NCI-H1092 treated with DMSO at 0.1 percent for 48 hours (cell line): ENCODE measurements around the gene RNF112.
A peak's percentile ranks its signal among the peaks of the same experiment; 100 is the strongest.
"Not testable (repeated sequence)": the region's sequence is repeated elsewhere in the genome, so short reads cannot be mapped to it uniquely, and the experiment has no call there.

Source experiments
- DNase-seq: peaks from one replicate; lab custom pipeline; 2025; lab: John Stamatoyannopoulos, UW

Gene RNF112

DNA sequence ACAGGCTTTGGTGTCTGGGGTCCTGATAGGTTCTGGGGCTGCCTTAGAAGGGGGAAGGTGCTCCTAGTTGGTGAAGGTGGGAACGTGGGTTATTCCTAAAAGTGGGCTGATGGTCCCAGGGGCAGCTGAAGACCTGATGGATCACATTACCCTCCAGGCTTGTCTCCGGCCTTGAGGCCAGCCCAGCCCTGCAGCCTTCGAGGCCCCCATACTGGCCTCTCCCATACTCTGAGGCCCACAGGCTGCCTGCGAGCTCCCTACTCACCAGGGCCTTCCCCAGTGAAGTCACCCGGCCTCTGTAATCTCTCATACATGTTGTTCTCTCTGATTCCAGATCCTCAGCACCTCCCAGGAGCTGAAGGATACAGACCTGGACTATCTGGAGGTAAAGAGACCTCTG is 2.7 kb downstream of the RNF112 start:
- DNase-seq: no peak

DNA sequence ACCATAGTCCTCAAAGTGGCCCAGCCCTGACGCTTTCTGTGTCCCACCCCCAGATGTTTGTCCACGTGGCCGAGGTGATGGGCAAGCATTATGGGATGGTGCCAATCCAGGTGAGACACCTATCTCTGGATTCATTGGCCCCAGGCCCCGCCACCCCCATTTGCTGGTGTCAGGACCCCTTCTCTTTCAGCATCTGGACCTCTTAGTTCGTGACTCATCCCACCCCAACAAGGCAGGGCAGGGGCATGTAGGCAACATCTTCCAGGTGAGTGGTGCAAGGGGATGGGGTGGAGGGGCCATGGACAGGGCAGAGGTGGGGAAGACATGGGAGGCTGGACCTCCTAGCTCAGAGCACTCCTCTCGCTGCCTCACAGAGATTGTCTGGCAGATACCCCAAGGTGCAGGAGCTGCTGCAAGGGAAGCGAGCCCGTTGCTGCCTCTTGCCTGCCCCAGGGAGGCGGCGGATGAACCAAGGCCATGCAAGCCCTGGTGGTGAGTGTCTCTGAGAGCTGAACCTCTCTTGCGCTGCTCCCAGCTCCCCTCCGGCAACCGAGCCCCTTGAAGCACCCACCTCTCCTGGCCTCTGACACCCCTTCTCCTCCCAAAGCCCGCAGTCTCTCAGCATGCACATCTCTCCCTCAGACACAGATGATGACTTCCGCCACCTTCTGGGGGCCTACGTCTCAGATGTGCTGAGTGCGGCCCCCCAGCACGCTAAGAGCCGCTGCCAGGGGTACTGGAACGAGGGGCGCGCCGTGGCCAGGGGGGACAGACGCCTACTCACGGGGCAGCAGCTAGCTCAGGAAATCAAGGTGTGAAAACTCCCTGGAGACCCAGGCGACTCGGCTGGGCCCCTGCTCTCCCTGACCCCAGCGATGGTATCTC is 3.6 kb downstream of the RNF112 start:
- no peak for DNase-seq

DNA sequence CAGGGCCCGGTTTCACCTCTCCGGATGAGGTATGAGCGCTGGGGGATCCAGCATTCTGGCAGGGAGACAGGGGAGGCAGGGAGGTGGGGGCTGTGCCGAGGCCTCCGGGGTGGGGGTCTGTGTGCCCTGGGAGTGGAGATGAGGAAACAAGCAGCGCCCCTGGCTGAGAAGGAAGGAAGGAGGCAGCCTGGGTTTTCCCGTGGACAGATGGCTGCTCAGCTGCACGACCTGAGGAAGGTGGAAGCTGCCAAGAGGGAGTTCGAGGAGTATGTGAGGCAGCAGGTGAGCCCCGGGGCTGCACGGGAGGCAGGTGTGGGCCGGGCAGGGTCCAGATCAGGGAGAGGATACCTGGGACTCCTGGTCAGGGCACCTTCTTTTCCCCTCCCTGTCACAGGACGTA is 4.3 kb downstream of the RNF112 start:
- no peak for DNase-seq

DNA sequence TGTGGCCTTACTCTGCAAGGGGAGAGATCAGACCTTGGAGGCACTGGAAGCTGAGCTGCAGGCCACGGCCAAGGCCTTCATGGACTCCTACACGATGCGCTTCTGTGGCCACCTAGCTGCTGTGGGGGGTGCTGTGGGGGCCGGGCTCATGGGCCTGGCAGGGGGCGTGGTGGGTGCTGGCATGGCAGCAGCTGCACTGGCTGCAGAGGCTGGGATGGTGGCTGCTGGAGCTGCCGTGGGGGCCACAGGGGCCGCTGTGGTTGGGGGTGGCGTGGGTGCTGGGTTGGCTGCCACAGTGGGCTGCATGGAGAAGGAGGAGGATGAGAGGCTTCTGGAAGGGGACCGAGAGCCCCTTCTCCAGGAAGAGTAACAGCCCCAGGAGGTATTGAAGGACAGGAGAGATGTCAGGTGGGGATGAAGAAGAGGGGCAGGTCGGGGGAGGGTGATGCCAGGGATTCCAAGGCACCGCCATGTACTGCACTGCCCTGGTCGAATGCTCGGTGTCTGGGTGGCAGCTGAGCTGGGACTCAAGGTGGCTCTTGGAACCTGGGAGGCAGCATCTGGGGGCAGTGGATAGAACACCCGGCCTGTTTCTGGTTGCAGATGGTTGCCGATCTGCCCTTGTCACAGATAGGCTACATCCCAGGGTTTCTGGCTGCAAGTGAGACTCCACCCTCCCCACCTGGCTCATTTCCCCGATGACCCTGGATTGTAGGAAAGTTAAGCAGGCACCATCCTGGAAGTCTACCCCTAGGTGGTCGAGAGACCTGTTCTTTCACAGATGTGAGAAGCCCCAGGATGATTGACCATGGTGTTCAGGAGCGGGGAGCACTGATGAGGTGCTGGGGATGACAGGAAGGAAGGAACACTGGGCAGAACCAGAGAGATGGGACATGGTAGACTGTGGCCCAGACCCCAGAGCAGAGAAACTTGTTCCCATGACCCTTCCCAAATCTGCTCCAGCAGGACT is 5.1 kb downstream of the RNF112 start:
- DNase-seq: no peak

DNA sequence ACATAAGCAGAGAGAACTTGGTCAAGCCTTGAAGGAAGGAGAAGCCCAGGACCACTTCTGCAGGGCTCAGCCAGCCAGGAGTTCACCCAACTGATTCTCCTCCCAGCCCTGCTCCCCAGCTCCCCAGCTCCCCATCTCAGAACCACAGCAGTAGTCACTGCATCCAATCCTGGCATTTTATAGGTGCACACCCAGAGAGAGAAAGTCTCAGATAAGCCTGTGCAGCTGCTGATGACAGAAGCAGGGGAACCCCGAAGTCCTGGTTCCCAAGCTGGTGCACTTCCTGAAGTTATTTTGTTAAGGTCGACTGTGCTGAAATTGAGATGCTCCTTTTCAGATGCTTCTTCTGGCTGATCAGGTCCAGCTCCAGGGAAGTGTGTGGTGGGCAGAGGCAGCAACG is 6.6 kb downstream of the RNF112 start:
- no peak for DNase-seq

DNA sequence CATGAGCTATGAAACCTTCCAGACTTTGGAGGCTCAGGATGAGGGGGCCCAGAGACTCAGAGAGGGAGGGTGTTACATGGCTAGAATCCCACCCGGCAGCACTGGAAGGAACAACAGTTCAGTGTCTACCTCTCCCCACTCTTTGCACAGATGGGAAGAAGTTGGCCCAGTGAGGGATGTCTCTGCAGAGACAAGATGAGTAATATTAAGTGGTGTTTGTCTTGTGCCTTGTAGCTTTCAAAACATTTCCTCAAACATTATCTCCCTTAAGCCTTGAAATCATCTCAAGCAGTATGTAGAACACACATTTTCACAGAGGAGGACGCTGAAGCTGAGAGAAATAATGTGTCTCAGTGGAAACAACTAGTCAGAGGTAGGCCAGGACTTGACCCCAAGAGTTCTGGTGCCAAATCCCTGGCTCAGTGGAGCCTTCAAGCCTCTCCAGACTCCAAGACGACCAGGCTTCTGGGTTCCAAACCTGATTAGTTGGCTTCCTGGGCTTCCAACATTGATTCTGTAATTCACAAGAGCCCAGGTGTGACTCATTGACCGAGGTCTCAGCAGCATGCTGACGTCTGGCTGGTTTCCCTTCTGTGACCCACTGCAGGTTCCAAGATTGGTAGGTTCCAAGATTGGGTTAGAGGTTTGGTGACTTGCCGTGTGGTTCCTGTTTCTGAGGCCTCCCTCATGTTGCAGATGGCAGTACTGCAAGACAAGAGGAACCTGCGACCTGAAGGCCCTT is 7.4 kb downstream of the RNF112 start:
- DNase-seq: no peak

DNA sequence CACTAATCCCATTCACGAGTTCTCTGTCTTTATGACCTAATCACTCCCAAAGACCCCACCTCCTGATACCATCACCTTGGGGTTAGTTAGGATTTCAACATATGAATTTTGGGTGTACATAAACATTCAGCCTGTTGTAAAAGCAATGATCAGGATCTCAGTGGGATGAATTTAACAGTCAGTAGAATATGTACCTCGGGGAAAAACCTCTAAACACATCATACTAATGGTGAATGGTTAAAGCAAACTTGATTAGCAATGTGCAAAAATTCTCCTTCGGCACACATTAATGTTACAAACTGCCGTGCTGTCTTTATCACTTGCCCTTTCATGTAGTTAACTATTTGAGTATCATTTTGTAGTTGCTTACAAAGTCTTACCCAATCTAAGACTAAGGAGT is 10.2 kb downstream of the RNF112 start:
- no peak for DNase-seq

DNA sequence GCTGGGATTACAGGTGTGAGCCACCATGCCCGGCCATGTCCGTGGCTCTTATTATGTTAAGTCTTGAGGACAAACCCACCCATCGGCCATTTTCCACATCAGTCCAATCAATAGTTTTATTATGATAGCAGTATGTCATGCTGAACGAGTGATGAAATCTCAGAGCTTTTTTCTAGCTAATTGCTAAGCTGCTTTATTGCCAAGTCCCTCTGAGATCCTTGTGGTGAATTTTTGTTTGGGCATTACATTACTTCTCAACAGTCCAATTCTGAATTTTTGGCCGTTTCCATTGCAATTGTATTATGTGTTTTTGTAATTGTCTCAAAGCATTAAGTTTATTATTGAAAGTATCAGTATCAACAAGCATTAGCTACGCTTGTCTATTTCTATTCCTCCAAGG is 10.9 kb downstream of the RNF112 start:
- DNase-seq: no peak

DNA sequence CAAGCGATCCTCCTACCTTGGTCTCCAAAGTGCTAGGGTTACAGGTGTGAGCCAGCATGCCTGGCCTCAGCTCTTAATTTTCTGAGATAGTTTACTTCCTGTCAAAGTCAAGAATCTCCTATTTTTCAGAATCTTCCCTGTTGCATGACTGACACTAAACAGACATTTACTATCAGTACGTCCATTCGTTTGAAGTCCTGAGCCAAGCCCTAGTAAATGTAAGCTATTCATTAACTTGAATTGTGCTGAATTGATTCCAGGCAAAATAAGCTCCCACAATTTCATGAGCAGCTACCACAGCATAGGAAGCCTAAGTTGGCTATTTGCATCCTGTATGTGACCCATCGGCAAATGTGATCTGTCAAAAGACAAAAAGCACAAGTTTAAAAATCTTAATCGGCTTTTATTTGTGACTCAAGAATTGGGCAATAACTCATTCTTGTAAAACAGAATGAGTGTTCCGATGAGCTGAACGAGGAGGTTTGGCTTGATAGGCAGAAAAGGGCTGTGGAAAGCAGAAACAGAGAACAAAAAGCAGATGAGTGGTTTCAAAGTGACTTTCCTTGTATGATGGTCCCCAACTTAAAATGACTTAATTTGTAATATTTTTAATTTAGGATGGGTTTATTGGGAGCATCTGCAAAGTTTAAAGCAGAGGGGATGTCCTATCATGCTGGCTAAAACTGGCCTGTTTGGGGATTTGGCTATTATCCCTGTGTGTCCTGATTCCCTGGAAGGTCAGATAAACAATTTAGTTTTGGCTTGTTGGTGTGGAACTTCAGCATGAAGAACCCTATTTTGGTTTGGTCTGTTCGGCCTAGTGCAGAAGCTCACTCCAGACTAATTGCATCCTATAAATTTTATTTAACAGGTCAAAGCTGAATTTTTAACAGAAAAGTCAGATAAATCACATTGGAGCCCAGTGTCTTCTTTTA is 14.2 kb downstream of the RNF112 start:
- DNase-seq: no peak

DNA sequence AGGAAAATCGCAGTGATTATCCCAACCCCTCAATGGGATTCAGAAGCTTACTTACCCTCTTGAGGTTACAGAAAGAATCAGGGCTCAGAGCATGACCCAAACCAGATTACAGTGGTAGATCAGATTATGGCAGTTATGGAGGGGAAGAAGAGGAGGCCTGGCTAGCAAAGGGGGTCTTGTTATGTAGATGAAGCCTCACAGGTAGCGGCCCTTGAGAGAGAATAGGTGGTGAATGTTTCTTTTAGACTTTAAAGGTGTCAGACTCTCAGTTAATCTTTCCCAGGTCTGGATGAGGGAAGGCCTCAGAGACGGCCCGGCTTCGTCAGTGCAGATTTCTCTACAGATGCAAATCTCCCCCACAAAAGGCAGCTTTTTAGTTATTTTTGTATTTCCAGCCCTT is 15.6 kb downstream of the RNF112 start:
- no peak for DNase-seq

DNA sequence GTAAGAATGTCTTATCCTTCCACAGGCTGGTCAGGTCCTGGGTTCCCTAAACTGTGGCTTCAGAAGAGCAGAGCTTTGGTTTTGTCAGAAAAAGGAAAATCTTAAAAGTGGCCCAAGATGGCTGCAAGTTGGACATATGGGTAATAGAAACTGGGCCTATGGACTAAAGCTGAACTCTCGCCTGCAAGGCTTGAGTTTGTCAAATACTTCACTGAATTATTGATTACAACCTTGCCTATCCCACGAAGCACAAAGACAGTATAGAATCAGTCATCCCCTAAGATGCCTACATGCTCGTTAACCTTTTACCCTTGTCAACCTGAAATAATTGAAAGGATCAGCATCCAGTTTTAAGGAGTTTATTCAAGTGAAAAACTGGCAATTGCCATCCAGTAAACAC is 20.7 kb downstream of the RNF112 start:
- DNase-seq: no peak

DNA sequence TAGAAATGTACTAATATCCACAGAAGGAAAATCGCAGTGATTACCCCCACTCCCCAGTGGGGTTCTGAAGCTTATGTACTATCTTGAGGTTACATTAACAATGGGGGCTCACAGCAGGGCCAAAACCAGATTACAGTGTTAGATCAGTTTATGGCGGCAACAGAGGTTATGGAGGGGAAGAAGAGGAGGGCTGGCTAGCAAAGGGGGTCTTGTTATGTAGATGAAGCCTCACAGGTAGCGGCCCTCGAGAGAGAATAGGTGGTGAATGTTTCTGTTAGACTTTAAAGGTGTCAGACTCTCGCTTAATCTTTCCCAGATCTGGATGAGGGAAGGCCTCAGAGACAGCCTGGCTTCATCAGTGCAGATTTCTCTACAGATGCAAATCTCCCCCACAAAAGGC is 22.2 kb downstream of the RNF112 start:
- no peak for DNase-seq

DNA sequence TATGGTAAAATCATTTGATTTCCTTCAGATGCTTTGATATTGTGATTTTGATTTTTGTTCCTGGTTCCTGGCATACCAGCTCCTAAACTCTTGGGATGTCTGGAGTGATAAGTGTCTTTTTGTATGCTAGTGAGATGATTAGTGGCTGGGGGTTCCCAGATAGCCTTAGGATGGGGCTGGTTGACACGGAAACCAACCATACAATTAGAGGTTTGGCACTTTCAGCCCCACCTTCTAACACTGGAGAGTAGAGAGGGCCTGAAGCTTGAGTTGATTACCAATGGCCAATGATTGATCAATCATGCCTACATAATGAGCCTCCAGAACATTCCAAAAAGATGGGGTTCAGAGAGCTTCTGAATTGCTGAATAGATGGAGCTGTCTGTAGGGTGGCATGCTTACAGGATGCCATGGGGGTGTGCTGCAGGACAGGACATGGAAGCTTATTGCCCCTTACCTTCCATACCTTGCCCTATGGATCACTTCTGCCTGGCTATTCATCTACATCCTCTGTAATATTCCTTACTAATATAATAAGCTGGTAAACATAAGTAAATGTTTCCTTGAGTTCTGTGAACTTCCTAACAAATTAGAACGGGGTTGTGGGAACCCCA is 22.8 kb downstream of the RNF112 start:
- DNase-seq: no peak

DNA sequence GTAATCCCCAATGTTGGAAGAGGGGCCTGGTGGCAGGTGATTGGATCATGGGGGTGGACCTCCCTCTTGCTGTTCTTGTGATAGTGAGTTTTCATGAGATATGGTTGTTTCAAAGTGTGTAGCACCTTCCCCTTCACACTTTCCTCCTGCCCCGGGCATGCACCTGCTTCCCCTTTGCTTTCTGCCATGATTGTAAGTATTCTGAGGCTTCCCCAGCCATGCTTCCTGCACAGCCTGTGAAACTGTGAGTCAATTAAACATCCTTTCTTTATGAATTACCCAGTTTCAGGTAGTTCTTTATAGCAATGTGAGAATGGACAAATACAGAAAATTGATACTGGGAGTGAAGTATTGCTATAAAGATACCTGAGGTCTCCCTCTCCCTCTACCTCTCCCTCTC is 29.4 kb downstream of the RNF112 start:
- no peak for DNase-seq

DNA sequence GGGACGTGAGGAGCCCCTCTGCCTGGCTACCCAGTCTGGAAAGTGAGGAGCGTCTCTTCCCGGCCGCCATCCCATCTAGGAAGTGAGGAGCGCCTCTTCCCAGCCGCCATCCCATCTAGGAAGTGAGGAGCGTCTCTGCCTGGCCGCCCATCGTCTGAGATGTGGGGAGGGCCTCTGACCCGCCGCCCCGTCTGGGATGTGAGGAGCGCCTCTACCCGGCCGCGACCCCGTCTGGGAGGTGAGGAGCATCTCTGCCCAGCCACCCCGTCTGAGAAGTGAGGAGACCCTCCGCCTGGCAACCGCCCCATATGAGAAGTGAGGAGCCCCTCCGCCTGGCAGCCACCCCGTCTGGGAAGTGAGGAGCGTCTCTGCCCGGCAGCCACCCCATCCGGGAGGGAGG is 30.3 kb downstream of the RNF112 start:
- not testable (repeated sequence) for DNase-seq

DNA sequence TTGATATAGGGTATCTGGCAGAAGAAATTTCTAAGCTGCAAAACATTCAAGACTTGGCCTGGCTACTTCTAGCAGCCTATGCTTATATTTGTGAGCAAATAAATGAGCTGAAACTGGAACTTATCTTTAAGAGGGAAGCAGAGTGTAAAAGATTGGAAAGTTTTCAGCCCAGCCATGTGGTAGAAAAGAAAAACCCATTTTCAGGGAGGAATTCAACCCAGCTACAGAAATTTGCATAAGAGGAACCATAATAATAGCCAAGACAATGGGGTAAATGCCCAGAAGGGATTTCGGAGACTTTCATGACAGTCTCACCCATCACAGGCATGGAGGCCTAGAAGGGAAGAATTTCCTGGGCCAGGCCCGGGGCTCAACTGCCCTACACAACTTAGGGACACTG is 31.7 kb downstream of the RNF112 start:
- no peak for DNase-seq

DNA sequence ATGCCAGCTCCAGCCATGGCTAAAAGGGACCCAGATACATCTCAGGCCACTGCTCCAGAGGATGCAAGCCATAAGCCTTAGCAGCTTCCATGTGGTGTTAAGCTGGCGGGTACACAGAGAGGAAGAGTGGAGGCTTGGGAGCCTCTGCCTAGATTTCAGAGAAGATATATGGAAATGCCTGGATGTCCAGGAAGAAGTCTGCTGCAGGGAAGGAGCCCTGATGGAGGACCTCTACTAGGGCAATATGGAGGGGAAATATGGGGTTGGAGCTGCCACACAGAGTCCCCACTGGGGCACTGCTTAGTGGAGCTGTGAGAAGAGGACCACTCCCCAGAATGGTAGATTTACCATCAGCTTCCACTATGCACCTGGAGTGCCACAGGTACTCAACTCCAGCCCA is 32.1 kb downstream of the RNF112 start:
- no peak for DNase-seq

DNA sequence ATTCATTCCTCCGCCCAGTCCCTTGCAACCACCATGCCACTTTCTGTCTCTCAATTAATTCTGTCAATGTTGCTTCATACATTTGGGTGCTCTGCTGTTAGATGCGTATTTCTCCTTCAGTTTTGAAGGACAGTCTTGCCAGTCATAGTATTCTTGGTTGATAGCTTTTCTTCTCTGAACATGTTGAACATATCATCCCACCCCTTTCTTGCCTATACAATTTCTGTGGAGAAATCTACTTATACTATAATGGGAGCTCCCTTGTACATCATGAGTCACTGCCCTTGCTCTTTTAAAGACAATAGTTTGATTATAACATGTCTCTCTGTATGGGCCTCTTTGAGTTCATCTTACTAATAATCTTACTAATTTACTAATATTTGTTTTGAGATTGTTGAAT is 34.1 kb downstream of the RNF112 start:
- no peak for DNase-seq

DNA sequence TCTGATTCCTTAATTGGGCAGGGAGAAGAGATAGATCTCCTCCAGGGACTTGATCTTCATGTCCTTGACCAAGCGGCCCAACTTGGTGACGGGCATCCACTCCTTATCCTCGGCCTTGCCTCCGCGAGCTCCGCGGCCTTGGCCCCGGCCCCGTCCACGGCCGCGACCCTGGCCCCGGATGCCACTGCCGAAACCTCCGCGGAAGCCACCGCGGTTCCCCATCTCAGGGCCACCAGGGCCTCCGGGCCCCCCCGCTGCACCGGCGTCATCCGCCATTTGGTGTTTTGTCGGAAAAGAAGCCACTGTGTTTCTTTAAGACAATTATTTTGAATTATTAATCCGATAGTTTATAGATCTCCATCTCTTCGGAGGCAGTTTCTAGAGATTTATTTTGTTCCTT is 35.5 kb downstream of the RNF112 start:
- not testable (repeated sequence) for DNase-seq

DNA sequence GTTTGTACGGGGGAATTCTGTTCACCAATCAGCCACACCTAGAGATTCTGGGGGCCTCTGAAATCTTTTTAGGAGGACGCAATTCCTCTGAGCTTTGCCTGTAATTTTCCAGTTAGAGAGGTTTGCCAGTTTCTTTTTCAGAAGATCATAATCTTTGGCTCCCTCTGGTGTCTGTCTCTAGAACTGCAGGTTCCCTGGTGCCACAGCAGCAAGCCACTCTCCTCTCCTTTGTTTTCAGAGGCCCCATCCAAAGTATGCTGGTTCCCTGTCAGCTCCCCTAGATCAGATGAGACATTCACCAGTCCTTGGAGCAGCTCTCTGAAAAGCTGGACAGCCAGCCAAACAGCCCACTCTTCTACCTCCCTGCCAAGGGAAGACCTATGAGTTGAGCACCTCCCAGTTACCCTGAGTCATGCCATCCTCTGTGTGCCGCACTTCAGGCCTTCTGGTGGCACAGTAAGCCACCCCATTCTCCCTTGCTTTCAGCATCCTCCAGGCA is 36.1 kb downstream of the RNF112 start:
- DNase-seq: peak; percentile 69
